ENCODE results near the gene ANKMY1.
"Not testable (repeated sequence)": the region's sequence is repeated elsewhere in the genome, so short reads cannot be mapped to it uniquely, and the experiment has no call there.

The ANKMY1 gene

DNA sequence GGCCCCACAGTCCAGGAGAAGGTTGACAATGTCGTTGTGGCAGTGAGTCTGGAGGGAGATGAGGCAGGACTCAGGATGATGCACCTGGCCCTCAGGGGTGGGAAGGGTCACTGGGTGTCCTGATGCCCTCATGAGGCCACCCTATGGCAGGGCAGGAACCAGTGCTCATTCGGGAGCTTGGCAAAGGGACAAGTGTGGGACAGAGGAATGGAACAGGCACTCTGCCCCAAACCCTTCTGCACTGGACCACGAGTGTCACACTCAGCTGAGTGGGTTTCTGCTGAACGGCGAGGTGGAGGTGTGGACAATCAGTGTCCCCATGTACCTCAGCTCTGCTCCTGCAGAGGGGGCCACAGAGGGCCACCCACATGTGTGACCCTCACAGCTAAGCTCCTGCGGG lies 32.0 kb downstream of the ANKMY1 start:
- H3K27me3 ChIP-seq (ENCODE audit: control insufficient read depth, insufficient read depth, low read length) = peaks cover 2% of the 10 kb centered on the region
- no peak overlapping the region for H3K27ac ChIP-seq (ENCODE audit: low read length)
- peaks cover 15% of the 10 kb centered on the region for H3K9me3 ChIP-seq (ENCODE audit: control insufficient read depth, low read depth, low read length)
- H3K4me1 ChIP-seq (ENCODE audit: control insufficient read depth, low read depth, low read length) = no peaks in the 10 kb centered on the region
- H3K4me3 ChIP-seq (ENCODE audit: low read length) = no peak overlapping the region
- H3K36me3 ChIP-seq (ENCODE audit: control insufficient read depth, low read depth, low read length) = no peaks in the 10 kb centered on the region
- H3K9ac ChIP-seq (ENCODE audit: low read length) = no peak overlapping the region

DNA sequence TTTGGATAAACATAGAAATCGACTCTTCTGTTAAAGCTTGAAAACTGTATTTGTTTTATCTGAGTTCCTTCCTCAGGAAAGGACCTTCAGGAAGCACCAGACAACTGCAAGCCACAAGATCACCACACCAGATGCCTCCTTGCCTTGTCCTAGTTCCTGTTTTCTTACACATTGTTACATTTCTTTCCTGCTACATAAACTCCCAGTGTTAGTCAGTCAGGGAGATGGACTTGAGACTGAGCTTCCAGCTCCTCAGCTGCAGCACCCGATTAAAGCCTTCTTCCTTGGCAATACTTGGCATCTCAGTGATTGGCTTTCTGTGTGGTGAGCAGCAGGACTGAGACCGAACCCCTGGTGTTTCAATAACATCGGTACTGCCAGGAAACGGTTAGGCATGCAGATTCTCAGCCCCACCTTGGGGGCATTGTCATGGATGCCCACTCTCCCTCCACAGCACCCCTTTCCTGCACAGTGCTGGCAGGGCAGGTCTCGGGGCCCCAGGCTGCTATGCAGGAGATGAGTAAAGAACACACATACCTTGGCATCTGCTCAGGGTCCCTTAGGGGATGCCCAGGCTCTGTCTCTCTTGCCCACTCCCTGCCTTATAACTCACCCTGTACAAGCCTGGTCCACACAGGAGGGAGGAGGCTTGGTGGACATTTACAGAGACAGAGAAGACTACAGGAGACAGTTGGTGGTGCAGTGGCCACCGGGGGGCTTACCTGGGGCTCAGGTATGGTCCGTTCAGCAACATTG lies 32.6 kb downstream of the ANKMY1 start:
- Histone ChIP-seq H3K36me3 (ENCODE audit: control insufficient read depth, low read depth, low read length) (no peaks in the 10 kb centered on the region), H3K9ac (ENCODE audit: low read length) (no peak overlapping the region), H3K27ac (ENCODE audit: low read length) (no peak overlapping the region), H3K4me3 (ENCODE audit: low read length) (no peak overlapping the region), H3K9me3 (ENCODE audit: control insufficient read depth, low read depth, low read length) (peaks cover 15% of the 10 kb centered on the region), H3K27me3 (ENCODE audit: control insufficient read depth, insufficient read depth, low read length) (peaks cover 8% of the 10 kb centered on the region), H3K4me1 (ENCODE audit: control insufficient read depth, low read depth, low read length) (no peaks in the 10 kb centered on the region)

- Histone ChIP-seq H3K27ac (ENCODE audit: low read length) (no peak overlapping the region), H3K36me3 (ENCODE audit: control insufficient read depth, low read depth, low read length) (no peaks in the 10 kb centered on the region), H3K4me1 (ENCODE audit: control insufficient read depth, low read depth, low read length) (no peaks in the 10 kb centered on the region), H3K9ac (ENCODE audit: low read length) (no peak overlapping the region), H3K9me3 (ENCODE audit: control insufficient read depth, low read depth, low read length) (peaks cover 15% of the 10 kb centered on the region), H3K4me3 (ENCODE audit: low read length) (no peak overlapping the region), H3K27me3 (ENCODE audit: control insufficient read depth, insufficient read depth, low read length) (peaks cover 23% of the 10 kb centered on the region)
These were observed 34.1 kb downstream of the ANKMY1 start for GRCh38 chr2:240523451-240524281.

GRCh38 chr2:240522406-240522805 lies 35.4 kb downstream of the ANKMY1 start:
- Histone ChIP-seq H3K27ac (ENCODE audit: low read length) (no peak overlapping the region), H3K36me3 (ENCODE audit: control insufficient read depth, low read depth, low read length) (no peaks in the 10 kb centered on the region), H3K9me3 (ENCODE audit: control insufficient read depth, low read depth, low read length) (peaks cover 15% of the 10 kb centered on the region)

GRCh38 chr2:240521885-240522284 lies 35.9 kb downstream of the ANKMY1 start:
- not testable (repeated sequence) for H3K27ac ChIP-seq (ENCODE audit: low read length); H3K4me3 ChIP-seq (ENCODE audit: low read length); H3K4me1 ChIP-seq (ENCODE audit: control insufficient read depth, low read depth, low read length); H3K36me3 ChIP-seq (ENCODE audit: control insufficient read depth, low read depth, low read length); H3K9ac ChIP-seq (ENCODE audit: low read length)
- Histone ChIP-seq H3K9me3 (ENCODE audit: control insufficient read depth, low read depth, low read length) (peaks cover 15% of the 10 kb centered on the region), H3K27me3 (ENCODE audit: control insufficient read depth, insufficient read depth, low read length) (peaks cover 28% of the 10 kb centered on the region)

More at GRCh38 chr2:240522406-240522805, 35.4 kb downstream of the ANKMY1 start:
- peaks cover 28% of the 10 kb centered on the region for H3K27me3 ChIP-seq (ENCODE audit: control insufficient read depth, insufficient read depth, low read length)
- no peak overlapping the region for H3K4me3 ChIP-seq (ENCODE audit: low read length)
- H3K9ac ChIP-seq (ENCODE audit: low read length) = no peak overlapping the region
- no peaks in the 10 kb centered on the region for H3K4me1 ChIP-seq (ENCODE audit: control insufficient read depth, low read depth, low read length)

DNA sequence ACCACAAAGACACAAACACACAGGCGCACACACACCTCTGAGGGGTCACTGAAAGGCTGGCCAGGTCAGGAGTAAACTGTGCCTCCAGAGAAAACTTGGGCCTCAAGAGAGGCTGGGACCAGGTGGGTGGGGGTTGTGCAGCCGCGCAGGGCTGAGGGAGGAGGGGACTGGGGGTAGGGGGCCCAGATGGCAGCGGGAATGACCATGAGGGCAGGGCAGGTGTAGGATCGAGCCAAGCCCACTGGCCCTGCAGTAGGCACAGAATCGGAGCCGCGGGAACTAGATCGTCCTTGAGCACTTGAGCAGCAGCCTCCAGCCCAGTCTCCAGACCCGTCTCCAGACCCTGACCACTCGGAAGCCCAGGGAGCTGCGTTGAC lies 36.8 kb downstream of the ANKMY1 start:
- H3K9ac ChIP-seq (ENCODE audit: low read length) = no peak overlapping the region
- H3K9me3 ChIP-seq (ENCODE audit: control insufficient read depth, low read depth, low read length) = peaks cover 11% of the 10 kb centered on the region
- no peak overlapping the region for H3K4me3 ChIP-seq (ENCODE audit: low read length)
- no peaks in the 10 kb centered on the region for H3K4me1 ChIP-seq (ENCODE audit: control insufficient read depth, low read depth, low read length)
- H3K27ac ChIP-seq (ENCODE audit: low read length) = no peak overlapping the region
- H3K27me3 ChIP-seq (ENCODE audit: control insufficient read depth, insufficient read depth, low read length) = peaks cover 28% of the 10 kb centered on the region
- no peaks in the 10 kb centered on the region for H3K36me3 ChIP-seq (ENCODE audit: control insufficient read depth, low read depth, low read length)

GRCh38 chr2:240520130-240520973 lies 37.4 kb downstream of the ANKMY1 start:
- peaks cover 28% of the 10 kb centered on the region for H3K27me3 ChIP-seq (ENCODE audit: control insufficient read depth, insufficient read depth, low read length)
- peaks cover 5% of the 10 kb centered on the region for H3K9me3 ChIP-seq (ENCODE audit: control insufficient read depth, low read depth, low read length)
- H3K4me1 ChIP-seq (ENCODE audit: control insufficient read depth, low read depth, low read length) = no peaks in the 10 kb centered on the region
- H3K4me3 ChIP-seq (ENCODE audit: low read length) = peak overlapping the region; percentile 24
- H3K27ac ChIP-seq (ENCODE audit: low read length) = no peak overlapping the region
- H3K9ac ChIP-seq (ENCODE audit: low read length) = no peak overlapping the region
- H3K36me3 ChIP-seq (ENCODE audit: control insufficient read depth, low read depth, low read length) = no peaks in the 10 kb centered on the region

DNA sequence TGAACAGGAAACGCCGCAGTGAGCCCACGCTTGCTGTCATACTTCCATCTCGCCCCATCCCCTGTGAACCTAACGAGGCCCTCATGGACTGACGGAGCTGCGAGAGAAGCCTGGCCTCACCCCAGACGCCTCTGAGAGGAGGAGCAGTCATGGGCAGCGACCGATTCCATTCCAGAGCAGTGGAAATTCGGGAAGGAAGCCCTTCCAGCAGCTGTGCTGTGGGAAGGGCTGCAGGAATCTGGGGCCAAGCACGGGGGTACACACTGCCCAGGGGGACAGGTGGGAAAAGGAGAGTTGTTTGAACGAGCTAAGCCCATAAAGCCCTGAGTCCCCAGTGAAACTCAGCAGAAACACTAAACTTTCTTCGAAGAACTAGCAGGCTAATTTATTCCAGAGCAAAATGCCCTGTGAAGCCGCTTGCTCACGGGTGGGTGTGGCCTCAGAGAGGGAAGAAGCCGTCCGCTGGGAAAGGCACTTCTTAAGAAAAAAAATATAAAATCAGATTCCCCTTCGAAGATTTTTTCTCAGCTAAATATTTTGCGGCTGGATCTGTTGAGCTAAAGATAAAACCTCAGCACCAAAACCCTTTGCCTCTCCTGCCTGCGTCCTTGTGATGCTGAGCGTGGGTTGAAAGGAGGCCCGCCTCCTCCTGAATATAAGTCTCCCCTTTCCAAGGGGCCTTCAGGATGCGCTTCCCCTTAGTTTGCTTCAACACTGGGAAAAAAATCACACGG lies 38.2 kb downstream of the ANKMY1 start:
- Histone ChIP-seq H3K9ac (ENCODE audit: low read length) (no peak overlapping the region), H3K36me3 (ENCODE audit: control insufficient read depth, low read depth, low read length) (no peaks in the 10 kb centered on the region), H3K4me3 (ENCODE audit: low read length) (peak overlapping the region; percentile 24), H3K27ac (ENCODE audit: low read length) (no peak overlapping the region), H3K4me1 (ENCODE audit: control insufficient read depth, low read depth, low read length) (no peaks in the 10 kb centered on the region), H3K27me3 (ENCODE audit: control insufficient read depth, insufficient read depth, low read length) (peaks cover 28% of the 10 kb centered on the region), H3K9me3 (ENCODE audit: control insufficient read depth, low read depth, low read length) (no peaks in the 10 kb centered on the region)

GRCh38 chr2:240518981-240519380 lies 38.8 kb downstream of the ANKMY1 start:
- Histone ChIP-seq H3K36me3 (ENCODE audit: control insufficient read depth, low read depth, low read length) (no peaks in the 10 kb centered on the region), H3K4me3 (ENCODE audit: low read length) (no peak overlapping the region), H3K27me3 (ENCODE audit: control insufficient read depth, insufficient read depth, low read length) (peaks cover 28% of the 10 kb centered on the region), H3K9me3 (ENCODE audit: control insufficient read depth, low read depth, low read length) (no peaks in the 10 kb centered on the region), H3K9ac (ENCODE audit: low read length) (no peak overlapping the region), H3K4me1 (ENCODE audit: control insufficient read depth, low read depth, low read length) (no peaks in the 10 kb centered on the region), H3K27ac (ENCODE audit: low read length) (no peak overlapping the region)

DNA sequence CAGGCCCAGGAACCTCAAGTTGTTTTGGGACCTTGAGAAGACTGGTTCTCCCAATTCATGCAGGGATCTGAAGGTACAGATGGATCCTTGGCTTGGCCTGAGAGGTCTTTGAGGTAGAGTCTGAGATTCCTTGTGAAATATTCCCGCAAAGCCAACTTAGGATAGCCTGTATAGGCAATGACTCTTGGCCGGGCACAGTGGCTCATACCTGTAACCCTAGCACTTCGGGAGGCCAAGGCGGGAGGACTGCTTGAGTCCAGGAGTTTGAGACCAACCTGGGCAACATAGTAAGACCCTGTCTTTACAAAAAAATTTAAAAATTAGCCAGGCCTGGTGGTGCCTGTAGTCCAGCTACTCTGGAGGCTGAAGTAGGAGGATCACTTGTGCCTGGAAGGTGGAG lies 40.4 kb downstream of the ANKMY1 start:
- no peak overlapping the region for H3K27ac ChIP-seq (ENCODE audit: low read length)
- no peak overlapping the region for H3K4me3 ChIP-seq (ENCODE audit: low read length)

GRCh38 chr2:240514631-240515030 lies 43.2 kb downstream of the ANKMY1 start:
- H3K27ac ChIP-seq (ENCODE audit: low read length) = no peak overlapping the region
- no peak overlapping the region for H3K4me3 ChIP-seq (ENCODE audit: low read length)
- H3K36me3 ChIP-seq (ENCODE audit: control insufficient read depth, low read depth, low read length) = no peaks in the 10 kb centered on the region
- H3K27me3 ChIP-seq (ENCODE audit: control insufficient read depth, insufficient read depth, low read length) = peaks cover 15% of the 10 kb centered on the region
- H3K9me3 ChIP-seq (ENCODE audit: control insufficient read depth, low read depth, low read length) = no peaks in the 10 kb centered on the region
- H3K9ac ChIP-seq (ENCODE audit: low read length) = no peak overlapping the region
- H3K4me1 ChIP-seq (ENCODE audit: control insufficient read depth, low read depth, low read length) = no peaks in the 10 kb centered on the region

More for the DNA sequence above, 40.4 kb downstream of the ANKMY1 start:
- Histone ChIP-seq H3K9ac (ENCODE audit: low read length) (no peak overlapping the region), H3K27me3 (ENCODE audit: control insufficient read depth, insufficient read depth, low read length) (peaks cover 28% of the 10 kb centered on the region), H3K36me3 (ENCODE audit: control insufficient read depth, low read depth, low read length) (no peaks in the 10 kb centered on the region), H3K4me1 (ENCODE audit: control insufficient read depth, low read depth, low read length) (no peaks in the 10 kb centered on the region), H3K9me3 (ENCODE audit: control insufficient read depth, low read depth, low read length) (no peaks in the 10 kb centered on the region)
